Putamen (tissue), 1 donor: ENCODE measurements around the gene PI4K2A.
"Not testable (repeated sequence)": the region's sequence is repeated elsewhere in the genome, so short reads cannot be mapped to it uniquely, and the experiment has no call there.

Experiments
- DNase-seq: peaks from one replicate; pipeline ENCODE4 v3.0.0-alpha.2; 2016; ENCODE audit warnings: low spot score

The PI4K2A gene

GRCh38 chr10:97675222-97675621 lies 34.8 kb downstream of the PI4K2A start:
- no peak for DNase-seq

GRCh38 chr10:97676770-97677581 lies 36.5 kb downstream of the PI4K2A start:
- DNase-seq: peak; percentile 67

DNA sequence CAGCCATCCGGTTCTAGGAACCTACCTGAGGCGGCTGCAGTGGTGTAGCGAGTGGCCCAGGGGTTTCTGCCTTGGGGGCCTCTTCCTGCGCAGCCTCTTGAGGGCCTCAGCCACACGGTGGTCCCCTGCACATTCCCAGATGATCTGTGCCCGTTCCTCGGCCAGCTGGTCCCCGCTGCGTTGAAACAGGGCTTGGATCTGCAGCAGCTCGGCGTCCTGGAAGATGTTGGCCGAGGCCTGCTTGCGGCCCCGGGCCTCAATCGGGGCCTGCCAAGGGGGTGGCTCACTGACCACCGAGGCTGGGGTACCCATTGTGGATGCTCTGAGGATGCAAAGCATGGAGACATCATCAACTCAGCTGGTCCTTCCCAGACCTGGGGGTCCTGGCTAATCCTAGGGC lies 39.1 kb downstream of the PI4K2A start:
- no peak for DNase-seq

DNA sequence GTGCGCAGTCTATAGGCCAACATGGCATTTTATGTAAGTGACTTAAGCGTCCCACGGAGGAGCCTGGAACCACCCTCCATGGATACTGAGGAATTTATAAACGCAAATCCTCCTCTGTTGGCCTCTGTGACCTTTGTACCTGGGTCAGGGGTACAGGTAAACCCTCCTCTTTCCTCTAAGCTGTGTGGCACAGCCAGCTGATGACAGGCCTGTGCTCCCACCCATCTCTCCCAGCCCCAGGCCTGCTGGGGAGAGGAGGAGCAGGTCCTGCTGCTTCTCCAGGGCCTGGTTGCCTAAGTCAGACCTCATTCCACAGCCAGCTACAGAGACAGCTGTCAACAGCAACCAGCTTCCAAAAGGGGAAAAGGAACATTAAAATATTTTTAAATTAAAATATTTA lies 41.6 kb downstream of the PI4K2A start:
- no peak for DNase-seq

DNA sequence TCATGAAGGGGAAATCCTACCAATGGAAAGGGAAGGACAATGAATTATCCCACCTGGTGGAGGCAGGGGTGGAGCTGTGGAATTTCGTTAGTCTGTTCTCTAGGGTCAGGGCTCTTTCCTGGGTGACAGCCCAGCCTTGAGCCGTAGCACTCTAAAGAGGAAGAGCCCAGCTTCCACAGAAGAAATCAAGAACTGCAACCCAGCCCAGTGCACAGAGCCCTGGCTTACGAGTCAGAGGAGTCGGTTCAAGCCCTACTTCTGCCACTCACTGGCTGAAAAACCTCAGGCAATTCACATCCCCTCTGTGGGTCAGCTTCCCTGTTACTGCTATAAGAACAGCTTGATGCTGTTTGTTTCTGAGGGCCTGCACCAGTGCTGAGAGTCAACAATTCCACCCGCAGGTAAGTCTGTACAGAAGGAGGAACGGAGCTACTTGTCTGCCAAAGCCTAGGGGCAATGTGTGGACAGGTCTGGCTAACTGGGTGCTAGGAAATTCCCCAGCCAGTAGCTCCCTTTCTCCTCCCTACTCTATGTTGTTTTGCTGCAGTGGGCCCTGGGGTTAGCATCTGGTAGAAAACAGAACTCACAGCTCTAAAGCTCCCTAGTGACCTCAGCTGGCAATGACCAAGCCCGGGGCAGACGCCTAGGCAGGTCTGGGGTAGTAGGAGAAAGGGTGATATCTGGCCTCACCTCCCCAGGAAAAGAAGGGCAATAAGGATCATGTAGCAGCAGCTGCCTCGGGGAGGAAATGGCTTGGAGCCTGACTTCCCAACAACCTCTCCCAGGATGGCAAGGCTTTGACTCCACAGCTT lies 43.3 kb downstream of the PI4K2A start:
- no peak for DNase-seq

DNA sequence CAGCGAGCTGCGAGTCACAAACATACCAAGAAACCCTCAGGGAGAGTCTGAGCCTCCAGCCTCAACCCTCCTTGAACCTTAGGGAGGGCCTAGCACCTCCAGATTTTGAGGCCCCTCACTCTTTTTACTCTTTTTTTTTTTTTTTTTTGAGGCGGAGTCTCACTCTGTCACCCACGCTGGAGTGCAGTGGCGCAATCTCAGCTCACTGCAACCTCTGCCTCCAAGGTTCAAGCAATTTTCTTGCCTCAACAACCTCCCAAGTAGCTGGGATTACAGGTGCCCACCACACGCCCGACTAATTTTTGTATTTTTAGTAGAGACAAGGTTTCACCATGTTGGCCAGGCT lies 43.9 kb downstream of the PI4K2A start:
- DNase-seq: not testable (repeated sequence)

DNA sequence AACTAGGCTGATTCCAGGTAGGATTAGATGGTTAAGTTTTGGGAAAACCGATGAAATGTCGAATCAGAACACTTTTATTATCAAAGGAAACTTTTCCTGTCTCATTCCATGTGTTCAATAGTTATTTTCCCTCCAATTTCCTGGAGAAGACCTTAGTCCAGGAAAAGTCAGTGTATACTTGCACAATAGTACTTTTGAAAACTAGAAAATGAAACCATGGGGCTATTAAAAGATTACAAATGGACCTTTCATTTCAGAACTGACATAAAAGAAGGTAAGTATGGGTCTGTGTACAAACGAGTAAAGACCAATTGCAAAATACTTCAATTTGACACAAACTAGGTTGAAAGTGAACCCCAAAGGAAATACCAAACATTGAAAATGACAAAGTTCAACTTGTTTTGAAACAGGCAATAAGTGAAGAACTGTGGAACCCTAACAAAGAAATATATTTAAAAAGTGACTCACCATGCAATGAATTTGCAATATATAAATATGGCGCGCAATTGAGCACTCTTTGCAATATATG lies 44.5 kb downstream of the PI4K2A start:
- DNase-seq: no peak

DNA sequence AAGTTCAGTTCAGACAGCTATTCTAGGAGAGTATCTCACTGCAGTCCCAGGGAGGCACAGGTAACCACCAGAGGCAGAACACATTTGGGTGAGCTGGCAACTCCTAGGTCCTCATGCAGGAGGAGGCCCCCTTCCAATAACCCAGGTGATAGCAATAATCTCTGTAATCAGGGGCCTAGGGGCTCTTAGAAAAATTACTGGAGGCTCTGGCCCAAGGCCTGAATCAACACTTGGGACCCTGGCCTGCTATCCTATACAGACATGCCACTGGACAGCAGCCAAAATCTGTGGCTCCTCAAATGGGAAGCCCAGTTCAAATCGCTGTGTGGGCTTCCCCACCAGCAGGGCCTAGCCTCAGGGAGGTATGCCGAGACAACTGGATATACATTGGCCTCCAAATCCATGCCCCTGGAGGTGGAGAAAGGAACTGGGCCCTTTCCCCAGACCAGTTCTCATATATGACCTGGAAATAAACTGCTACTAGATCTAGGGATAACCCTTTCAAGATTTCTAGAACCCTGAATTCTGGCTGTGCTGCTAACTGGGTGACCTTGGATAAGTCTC lies 45.0 kb downstream of the PI4K2A start:
- no peak for DNase-seq

GRCh38 chr10:97686301-97686961 lies 46.0 kb downstream of the PI4K2A start:
- DNase-seq: no peak

DNA sequence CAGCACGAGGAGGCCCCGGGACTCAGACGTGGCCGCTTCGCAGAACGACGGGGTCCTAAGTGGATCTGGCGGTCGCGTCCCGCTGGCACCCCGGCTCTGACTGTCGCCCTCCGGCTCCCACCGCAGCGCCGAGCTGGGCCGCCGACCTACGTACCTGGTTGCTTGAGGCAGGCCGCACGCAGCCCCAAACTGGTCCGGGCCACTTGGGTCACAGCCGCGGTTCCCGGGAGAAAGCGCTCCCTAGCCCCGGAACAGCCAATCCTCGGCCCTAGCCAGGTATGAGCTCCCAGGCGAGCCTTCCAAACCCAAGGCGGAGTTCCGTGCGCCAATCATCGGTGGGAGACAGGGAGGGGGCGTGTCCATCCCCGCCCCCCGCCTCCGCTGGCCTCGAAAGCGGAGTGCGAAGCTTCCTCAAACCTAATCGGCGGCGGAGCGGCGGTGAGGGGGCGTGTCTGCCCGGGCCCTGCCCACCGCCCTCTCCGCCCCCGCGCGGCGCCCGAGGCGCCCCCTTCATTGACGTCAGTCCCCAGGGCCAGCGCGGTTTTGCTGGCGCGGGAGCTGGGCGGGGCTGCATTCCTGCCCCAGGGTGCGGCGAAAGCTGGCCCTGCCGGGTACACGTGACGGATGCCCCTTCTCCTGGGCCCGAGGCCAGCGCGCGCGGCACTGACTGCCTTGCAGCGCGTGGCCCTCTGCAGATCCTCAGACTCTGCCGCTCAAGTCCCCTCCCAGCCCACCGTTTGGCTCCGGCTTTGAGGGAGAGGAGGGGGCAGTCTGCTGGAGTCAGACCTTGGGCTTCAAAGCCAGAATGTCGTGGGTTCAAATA lies 46.7 kb downstream of the PI4K2A start, which contains the start of gene AVPI1:
AVPI1 (minus strand) TSS at position 280 of the 823 bp plus-strand sequence. CDS start 7,336 bp downstream, outside the sequence.
- peak; percentile 92 for DNase-seq

DNA sequence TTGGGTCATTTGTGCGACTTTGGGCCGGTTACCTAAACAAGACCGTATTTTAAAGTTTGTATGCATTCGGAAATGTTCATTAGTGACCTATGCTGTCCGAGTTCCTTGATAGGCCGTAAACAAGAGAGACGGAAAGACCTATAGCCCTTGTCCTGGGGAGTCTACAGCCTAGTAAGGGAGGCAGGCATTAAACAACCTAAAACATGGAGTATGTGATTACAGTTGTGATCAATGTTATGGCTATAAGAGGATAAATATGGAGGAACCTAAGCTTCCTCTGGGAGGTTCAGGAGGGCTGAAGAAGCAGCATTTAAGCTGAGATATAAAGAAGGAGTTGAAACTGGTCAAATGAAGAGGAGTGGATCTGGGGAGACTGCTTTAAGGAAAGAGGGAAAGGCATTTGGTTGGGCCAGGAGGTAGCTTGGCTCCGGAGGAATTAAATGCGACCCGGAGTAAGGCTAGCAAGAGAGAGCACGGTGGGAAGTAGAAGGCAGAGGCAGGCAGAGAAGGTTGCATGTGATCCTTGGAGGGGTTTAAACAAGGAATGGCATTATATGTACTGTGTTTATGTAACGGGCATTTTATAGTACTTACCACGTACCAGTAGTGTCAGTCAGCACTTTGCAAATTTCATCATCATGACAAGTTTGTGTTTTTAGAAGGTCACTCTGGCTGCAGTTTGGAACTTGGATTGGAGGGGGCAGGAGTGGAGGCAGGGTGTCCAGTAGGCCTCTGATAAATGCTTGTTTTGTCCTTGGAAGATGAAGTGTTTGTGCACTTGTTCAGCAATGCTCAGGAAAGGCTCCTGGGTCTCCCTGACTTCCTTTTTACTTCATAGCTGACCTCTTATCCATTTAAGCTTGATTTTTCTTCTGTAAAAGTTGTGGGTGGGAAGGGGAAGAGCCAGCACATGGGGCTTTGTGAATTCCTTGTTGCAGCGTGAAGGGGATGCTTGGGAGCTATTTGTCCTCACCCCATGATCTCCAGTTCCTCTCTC lies 47.6 kb downstream of the PI4K2A start:
- DNase-seq: no peak

DNA sequence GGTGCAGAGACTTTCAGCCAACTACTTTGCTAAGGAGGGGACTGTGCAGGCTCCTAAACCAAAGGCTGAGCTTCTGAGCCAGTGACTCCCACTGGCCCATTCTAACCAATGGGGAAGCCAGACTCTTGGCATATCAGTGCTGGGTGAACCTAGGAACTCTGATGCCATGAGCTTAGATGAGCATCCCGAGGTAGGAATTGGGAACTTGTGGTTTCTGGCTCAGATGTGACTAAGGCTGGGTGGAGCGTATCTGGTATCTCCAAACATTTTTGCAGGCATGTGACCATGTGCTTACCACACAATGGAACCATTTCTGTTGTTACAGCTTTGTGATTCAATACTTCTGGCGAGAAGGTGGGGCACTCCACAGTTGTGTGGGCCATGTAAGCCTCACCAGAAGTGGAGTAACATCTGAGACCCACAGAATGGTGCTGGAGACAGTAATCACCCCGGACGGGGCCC lies 49.1 kb downstream of the PI4K2A start:
- no peak for DNase-seq

DNA sequence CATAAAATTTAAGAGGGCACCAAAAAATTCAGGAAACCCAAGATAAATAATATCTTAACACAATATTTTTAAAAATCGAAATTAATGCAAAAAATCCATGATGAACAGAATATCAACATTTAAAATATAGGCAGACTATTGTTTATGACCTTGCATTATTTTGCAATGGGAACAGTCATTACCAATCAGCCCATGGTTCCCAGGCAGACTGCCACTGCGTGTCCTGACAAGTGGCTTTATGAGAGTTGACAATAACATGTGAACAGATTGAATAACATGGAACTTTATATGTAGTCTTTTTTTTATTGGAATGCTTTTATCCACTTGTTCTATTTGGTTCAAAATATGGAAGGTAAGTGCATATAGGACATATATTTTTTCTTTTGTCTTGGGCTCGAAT lies 49.7 kb downstream of the PI4K2A start:
- no peak for DNase-seq

DNA sequence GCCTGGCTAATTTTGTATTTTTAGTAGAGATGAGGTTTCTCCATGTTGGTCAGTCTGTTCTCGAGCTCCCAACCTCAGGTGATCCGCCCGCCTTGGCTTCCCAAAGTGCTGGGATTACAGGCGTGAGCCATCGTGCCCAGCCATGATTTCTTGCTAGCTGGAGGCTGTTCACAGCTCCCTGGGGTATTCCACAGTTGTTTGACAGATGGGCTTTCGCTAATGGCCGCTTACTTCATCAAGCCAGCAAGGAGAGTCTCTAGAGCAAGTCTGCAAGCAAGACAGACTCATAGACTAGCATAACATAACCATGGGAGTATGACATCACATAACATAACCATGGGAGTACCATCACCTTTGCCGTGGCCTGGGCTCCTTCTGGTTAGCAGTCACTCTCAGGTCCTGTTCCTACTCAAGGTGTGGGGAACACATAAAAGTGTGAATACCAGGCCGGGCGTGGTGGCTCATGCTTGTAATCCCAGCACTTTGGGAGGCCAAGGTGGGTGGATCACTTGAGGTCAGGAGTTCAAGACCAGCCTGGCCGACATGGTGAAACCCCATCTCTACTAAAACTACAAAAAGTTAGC lies 57.7 kb downstream of the PI4K2A start:
- DNase-seq: not testable (repeated sequence)

DNA sequence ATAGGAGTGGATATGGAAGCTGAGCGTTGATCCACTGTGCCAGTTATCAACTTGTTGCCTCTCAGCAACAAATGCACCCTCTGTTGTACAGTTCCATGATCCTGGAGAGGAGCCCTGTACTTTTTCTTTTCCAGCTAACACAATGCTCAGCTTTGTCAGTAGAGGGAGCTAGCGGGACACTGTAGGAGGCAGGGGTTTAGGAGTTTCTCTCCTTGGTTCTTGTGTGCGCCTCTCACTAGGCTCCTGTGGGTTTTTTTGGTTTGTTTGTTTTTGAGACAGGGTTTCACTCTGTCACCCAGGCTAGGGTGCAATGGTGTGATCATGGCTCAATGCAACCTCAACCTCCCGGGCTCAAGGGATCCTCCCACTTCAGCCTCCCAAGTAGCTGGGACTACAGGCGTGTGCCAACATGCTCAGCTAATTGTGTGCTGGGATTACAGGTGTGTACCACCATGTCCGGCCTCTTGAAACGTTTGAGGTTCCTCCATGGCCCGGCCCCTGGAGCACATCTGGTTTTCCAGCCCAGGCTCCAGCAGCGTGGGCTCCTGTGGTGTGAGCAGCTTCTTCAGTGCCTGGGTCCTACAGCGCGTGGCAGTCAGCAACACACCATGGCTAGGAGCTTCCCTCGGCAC lies 61.1 kb downstream of the PI4K2A start:
- peak; percentile 83 for DNase-seq

GRCh38 chr10:97703398-97704067 lies 63.1 kb downstream of the PI4K2A start:
- no peak for DNase-seq

DNA sequence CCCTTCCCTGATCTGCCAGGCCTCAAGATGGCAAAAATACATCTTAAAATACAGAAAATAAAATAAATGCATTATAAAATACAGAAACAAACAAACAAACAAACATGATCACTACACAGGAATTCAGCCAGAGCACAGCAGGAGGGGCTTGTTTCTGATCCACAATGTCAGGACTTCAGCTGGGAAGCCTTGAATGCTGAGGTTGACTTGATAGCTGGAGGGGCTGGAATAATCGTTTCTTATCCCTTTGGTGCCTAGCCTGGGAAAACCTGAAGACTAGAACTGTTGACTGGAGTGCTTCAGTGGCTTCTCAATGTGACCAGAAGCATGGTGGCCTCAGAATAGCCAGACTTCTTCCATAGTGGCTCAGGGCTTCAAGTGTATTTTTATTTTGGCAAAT lies 63.9 kb downstream of the PI4K2A start:
- no peak for DNase-seq

DNA sequence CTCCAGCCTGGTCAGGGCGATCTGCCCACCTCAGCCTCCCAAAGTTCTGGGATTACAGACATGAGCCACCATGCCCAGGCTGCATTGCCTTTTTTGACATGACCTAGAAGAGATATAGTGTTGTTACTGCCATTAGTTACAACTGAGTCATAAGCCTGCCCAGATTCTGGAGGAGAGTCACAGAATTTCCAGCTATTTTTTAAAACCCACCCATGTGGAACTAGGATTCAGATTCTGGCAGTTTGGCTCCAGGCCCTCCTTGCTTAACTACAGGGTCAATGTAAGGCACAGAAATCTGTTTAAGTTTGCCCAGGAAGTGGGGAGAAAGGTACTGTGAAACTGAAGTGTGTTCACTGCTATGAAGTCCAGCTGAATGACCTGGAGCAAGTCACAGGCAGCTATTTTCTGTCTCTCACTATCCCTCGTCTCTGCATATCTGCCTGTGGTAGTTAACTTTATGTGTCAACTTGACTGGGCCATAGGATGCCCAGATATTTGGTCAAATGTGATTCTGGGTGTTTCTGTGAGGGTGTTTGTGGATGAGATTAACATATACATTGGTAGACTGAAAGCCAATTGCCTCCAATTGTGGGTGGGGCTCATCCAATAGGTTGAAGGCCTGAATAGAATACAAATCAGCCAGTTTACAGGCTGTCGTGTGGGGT lies 64.7 kb downstream of the PI4K2A start:
- DNase-seq: no peak
